Endometrial microvascular endothelial cells (primary cell): ENCODE data around the gene TNS3. TPM values are rescaled to one million over a fixed set of nuclear protein-coding genes. Genes with fewer than 3 reads are reported as not detected.
"Not testable (repeated sequence)": the region's sequence is repeated elsewhere in the genome, so short reads cannot be mapped to it uniquely, and the experiment has no call there.

Source experiments
- in situ Hi-C: cut with HindIII; loops from 2 replicates; pipeline ENCODE4 v1.10.0; 2017; ENCODE audit warnings: low sequenced_read_pairs, low pct_unique_long_range_greater_than_20kb; ENCODE audit errors: inconsistent ontology term
- total RNA-seq: library from RNA; depleted of rRNA; stranded (reverse); fragments of >200 nt; gene quantifications from one replicate; pipeline ENCODE4 v1.2.3, GENCODE V29; 2015; ENCODE audit errors: inconsistent ontology term

TNS3 gene
- total RNA-seq, 1 donor from 2014 or later = 45.0 TPM

DNA sequence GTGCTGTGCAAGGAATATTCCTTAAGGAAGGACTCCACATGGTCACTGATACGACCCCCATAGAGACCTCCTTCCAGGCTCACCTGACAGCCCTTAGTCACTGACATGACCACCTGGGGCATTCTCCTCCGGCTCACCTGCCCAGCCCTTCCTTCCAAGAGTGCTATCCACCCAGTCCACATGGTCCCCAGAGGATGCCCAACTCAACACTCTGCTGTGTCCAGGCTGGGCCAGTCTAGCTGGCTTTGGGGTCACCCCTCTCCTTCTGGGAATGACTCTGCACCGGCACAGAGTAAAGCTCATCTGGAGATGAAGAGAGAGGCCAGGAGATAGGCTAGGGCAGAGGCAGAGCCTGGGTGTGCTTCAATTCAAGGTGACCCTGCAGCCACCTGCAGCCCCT lies 300.8 kb downstream of the TNS3 start:
- in situ Hi-C loops = no loop called here

DNA sequence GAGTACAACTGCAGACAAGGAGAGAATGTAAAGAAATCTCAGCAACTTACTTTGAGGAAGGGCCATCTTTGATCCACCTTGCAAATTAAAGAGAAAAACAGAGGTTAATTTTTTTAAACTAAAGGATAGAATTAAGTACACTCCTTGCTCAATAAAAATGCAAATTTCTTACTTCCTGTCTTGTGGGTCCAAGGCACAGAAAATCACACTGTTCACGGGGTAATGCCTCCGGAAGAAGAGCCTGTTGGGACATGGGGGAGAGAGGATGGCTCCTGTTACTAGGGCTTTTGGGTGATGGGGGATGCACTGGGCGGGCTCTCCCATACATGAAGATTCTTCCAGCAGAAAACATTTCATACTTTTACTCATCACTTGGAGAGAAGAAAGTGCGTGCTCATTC lies 301.8 kb downstream of the TNS3 start:
- in situ Hi-C loops = no loop called here

- in situ Hi-C loops = no loop called here
These were observed 303.9 kb downstream of the TNS3 start for GRCh38 chr7:47278043-47278442.

GRCh38 chr7:47277321-47277781 lies 304.6 kb downstream of the TNS3 start:
- in situ Hi-C loops = no loop called here

DNA sequence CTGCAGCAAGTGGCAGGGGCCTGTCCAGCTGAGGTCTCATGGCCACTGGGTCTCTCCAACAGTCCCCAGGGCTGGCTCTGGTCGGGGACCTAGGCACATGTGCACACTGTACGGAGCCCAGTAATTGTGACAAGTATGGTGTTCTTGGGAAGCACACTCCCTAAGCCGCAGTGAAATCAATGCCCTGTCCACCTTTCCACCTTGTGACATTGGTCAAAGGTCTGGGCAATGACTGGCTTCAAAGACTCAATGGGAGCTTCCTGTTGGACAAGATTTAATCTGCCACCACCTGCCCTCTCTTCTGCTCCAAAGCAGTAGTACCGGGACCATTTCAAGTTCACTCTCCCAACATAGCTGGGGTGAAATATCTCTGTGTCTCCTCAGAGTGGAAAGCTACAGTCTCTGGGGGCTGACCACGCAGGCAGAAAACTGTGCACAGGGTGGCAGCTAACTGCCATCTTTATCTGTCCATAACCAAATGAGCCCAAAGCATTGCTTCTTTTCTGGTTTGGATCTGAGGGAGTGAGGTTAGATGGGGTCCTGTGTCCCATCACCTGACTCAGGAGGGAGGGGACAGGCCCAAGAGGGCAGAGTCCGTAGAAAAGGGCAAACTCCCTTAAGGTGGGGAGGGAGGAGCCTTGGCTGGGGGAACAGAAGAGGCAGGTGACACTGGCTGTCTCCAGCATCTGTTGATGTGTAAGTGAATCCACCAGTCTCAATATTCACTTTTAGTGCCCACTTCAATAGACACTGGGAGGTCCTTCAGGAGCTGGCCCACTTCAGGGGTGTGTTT lies 307.7 kb downstream of the TNS3 start:
- in situ Hi-C loops = no loop called here

- in situ Hi-C loops = no loop called here
These were observed 308.8 kb downstream of the TNS3 start for GRCh38 chr7:47273088-47273487.

DNA sequence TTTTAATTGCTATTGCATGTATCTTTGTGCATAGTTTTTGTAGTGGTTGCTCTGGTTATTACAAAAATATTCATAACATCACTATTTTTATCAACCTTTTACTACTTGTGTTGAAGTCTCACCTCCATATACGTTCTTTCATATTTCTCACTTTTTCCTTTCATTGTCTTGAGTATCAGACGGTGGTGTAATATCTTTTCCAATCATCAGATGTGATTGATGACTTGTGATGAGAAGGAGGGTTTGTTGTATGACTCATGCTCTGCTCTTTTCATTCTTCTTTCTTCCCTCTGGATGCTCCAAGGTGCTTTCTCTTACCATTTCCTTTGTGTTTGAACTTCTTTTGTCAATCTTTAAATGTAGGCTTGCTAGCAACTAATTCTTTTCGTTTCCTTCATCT lies 310.2 kb downstream of the TNS3 start:
- in situ Hi-C loops = no loop called here

DNA sequence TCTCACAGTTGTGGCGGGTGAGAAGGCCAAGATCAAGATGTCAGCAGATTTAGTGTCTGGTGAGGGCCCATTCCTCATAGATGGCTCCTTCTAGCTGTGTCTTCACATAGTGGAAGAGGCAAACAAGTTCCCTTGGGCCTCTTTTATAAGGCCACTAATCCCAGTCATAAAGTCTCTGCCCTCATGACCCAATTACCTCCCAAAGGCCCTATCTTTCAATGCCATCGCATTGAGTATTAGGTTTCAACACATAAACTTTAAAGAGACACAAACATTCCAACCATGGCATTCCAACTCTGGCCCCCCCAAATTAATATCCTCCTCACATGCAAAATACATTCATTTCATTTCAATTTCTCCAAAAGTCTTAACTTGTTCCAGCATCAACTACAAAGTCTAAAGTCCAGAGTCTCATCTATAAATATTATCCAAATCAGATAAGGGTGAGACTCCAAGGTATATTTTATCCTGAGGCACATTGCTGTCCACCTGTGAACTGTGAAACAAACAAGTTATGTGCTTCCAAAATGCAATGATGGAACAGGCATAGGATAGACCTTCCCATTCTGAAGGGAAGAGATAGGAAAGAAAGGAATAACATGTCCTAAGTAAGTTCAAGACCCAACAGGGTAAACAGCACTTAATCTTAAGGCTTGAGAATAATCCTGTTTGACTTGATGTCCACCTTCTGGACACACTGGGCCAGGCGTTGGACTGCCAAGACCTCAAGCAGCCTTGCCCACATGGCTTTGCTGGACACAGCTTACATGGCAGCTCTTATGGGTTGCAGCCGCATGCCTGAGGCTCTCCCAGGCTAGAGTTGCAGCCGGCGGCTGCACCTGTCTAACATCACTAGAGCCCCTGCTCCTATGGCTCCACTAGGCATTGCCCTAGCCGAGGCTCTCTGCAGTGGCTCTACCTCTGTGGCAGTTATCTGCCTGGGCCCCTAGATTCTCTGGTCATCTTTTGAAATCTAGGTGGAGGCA lies 312.8 kb downstream of the TNS3 start:
- in situ Hi-C loops = no loop called here

GRCh38 chr7:47267346-47267745 lies 314.6 kb downstream of the TNS3 start:
- in situ Hi-C loops = no loop called here

GRCh38 chr7:47266799-47267198 lies 315.1 kb downstream of the TNS3 start:
- in situ Hi-C loops = no loop called here

DNA sequence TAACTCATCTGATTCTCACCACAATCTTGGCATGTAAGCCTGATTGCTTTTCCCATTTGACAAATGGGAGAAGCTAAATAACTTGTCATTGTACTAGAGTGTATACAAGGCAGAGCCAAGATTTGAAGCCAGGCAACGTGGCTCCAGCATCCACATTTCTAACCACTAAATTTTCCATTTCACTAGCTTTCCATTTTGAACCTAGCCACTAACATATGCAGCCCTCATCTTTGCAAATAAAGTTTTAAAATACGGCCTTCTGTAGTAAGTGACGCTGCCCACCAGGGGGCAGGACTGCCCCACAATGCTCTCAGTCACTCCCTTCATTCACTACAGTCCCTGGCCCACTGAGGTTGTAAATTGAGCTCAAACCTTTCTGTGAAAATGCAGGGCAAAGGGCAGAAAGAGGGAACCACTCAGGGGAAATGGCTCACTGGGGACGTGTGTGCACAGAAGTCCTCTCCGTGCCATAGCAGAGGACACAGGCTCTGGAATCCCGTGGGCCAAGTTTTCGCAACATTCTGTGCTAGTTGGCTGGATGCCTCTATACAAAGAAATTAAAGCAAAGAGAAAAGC lies 315.7 kb downstream of the TNS3 start:
- in situ Hi-C loops = no loop called here

GRCh38 chr7:47265621-47266020 lies 316.3 kb downstream of the TNS3 start:
- in situ Hi-C loops = no loop called here

DNA sequence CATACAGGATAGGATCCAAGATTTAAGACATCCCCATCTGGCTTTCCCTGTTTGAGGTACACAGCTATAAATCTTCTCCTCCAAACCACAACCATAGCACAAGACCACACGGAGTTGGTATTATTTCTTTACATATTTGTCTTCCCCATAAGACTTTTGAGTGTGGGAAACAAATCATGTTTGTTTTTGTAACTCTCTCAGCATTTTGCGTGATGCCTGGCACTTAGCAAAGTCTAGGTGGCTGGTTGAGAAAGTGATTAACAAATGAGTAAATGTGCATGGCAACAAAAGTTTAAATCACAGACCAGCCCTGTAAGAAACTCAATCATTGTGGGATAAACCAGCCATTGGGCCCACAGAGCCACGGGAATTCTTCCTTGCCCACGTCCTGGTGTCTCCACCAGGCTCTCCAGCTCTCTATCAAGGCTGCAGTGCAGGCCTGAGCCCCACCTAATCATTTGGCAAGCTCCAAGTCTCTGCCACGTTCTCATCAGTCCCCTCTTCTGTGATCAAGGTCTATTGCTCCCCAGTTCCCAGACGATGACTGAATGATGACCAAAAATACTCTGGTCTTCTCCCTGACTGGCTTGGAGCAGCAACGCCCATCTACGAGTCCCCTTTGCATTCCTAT lies 317.8 kb downstream of the TNS3 start:
- in situ Hi-C loops = no loop called here

GRCh38 chr7:47262881-47263280 lies 319.0 kb downstream of the TNS3 start:
- in situ Hi-C loops = no loop called here

DNA sequence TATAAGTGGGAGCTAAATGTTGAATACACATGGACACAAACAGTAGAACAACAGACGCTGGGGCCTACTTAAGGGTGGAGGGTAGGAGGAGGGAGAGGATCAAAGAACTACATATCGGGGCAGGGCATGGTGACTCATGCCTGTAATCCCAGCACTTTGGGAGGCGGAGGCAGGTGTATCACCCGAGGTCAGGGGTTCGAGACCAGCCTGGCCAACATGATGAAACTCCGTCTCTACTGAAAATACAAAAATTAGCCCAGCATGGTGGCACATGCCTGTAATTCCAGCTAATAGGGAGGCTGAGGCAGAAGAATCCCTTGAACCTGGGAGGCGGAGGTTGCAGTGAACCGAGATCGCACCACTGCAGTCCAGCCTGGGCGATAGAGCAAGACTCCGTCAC lies 319.8 kb downstream of the TNS3 start:
- in situ Hi-C loops = not testable (repeated sequence)

DNA sequence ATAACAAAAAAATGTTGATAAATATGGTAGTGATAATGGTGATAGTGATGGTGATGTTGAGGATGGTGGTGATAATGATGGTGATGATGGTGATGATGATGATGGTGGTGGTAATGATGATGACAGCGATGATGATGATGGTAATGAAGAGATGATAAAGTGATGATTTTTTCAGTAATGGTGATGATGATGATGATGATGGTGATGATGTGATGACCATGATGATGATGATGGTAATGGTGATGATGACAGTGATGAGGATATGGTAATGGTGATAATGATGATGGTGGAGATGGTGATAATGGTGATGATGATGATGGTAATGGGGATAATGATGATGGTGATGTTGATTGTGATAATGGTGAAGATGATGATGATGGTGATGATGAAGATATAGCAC lies 321.6 kb downstream of the TNS3 start:
- in situ Hi-C loops = no loop called here

GRCh38 chr7:47259682-47260081 lies 322.2 kb downstream of the TNS3 start:
- in situ Hi-C loops = no loop called here

DNA sequence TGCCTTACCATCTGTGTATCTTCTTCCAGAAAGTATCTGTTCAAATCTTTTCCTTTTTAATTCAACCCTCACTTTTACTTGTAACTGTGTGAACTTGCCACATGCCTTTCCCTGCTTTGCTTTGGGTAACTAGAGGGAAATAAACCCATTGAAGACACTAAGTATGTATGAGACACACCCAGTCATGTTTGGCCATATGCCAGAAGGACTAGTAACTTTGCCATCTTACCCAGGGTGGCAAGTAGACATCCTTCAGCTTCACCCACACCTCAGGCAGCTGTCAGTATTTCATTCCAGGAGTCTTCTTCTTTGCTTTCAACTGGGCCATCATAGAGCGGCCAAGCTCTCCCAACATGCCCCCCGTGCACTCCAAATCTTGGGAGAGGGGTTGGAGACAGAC lies 323.1 kb downstream of the TNS3 start:
- in situ Hi-C loops = no loop called here

DNA sequence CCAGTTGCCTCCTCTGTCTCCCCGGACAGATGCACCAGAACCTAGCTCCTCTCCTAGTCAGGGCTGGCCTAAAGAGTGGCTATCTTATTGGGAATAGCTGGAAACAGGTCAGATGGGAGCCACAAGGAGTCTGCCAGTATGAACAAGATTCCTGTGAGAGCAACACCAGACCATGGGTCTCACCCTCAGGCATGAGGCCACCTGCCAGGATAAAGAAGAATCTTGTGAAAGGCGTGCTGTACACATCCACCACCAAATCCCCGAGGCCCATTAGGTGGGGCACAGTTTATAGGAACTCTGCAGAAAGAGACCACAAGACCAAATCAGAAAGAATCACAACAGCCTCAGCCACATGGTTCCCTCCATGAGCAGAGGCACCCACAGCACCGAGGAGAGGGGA lies 325.9 kb downstream of the TNS3 start:
- in situ Hi-C loops = no loop called here
